Adrenal gland (tissue), 12 donors: ENCODE results near the gene POU2AF2. TPM values are rescaled to one million over a fixed set of nuclear protein-coding genes. Genes with fewer than 3 reads are reported as not detected.

Experiments used
- DNase-seq, 7 donors: peaks; one replicate each; pipeline ENCODE4 v3.0.0-alpha.2; 2019 to 2020
- H3K27ac ChIP-seq, 5 donors: fragments of 200-600 bp; sonication (generic) in 4 of 5; 1 replicate in 3 of 5; 2 replicates in 2 of 5; pipeline versions ENCODE4 v1.5.1 to v1.8.0; 2016 to 2020; ENCODE audit warnings: mild to moderate bottlenecking in 1 of 5
- H3K27me3 ChIP-seq: fragments of 200-600 bp; 2 replicates; pipeline ENCODE4 v1.8.0; 2021
- H3K36me3 ChIP-seq, 2 donors: fragments of 200-600 bp; replicated peaks in 1 of 2; 1 replicate in 1 of 2; 2 replicates in 1 of 2; pipeline versions ENCODE4 v1.5.1 to v1.8.0; 2018 to 2022
- H3K4me1 ChIP-seq, 2 donors: fragments of 200-600 bp; replicated peaks in 1 of 2; 1 replicate in 1 of 2; 2 replicates in 1 of 2; pipeline versions ENCODE4 v1.5.1 to v1.8.0; 2018 to 2021
- H3K4me3 ChIP-seq, 4 donors: fragments of 200-600 bp; sonication (generic) in 3 of 4; one replicate each; pipeline ENCODE4 v1.5.1; 2016 to 2018
- H3K9me3 ChIP-seq, 3 donors: fragments of 200-600 bp; sonication (generic) in 1 of 3; replicated peaks in 1 of 3; 1 replicate in 2 of 3; 2 replicates in 1 of 3; pipeline versions ENCODE4 v1.5.1 to v1.8.0; 2016 to 2021
- CTCF ChIP-seq, 6 experiments: fragments of 450-650 bp in 4 of 6; fragments of 200-600 bp in 2 of 6; sonication (generic) in 1 of 6; IDR thresholded peaks; 1 replicate in 5 of 6; 2 replicates in 1 of 6; pipeline versions ENCODE4 v1.5.1 to v1.8.0; 2016 to 2021; ENCODE audit warnings: antibody characterized with exemption in 6 of 6, mild to moderate bottlenecking in 2 of 6, moderate library complexity in 1 of 6
- POLR2A ChIP-seq, 2 donors: fragments of 450-650 bp; IDR thresholded peaks; one replicate each; pipeline ENCODE4 v1.6.1; 2017; ENCODE audit warnings: antibody characterized with exemption in 2 of 2, mild to moderate bottlenecking in 2 of 2, moderate library complexity in 1 of 2
- WGBS, 4 donors: extraction: QIAGEN DNeasy Blood & Tissue Kit in 2 of 4; methylation state at CpG; one replicate each; pipeline versions ENCODE4 v1.1.5 to v1.1.7; 2013 to 2017; 5-methylcytosine and 5-hydroxymethylcytosine counted together
- intact Hi-C, 2 donors: fragments of 100-400 bp; cut with DNase I; formaldehyde crosslinking; loops; one replicate each; pipeline versions ENCODE4 v1.14.1 to v1.15.0; 2022 to 2023
- polyA plus RNA-seq, 3 donors: library from polyadenylated mRNA; stranded (reverse); fragments of 200-250 nt in 2 of 3; fragments of 350-450 nt in 1 of 3; fragmentation: Illumina TruSeq in 1 of 3; extraction: RNeasy Lipid Tissue Mini Kit (QIAGEN cat#74804) in 1 of 3; gene quantifications; one replicate each; pipeline ENCODE4 v1.2.3, GENCODE V29; 2013 to 2014
- total RNA-seq, 9 donors: library from RNA; depleted of rRNA in 4 of 9; stranded (reverse); fragments of >200 nt in 4 of 9; fragments of 120-200 nt in 1 of 9; fragmentation: NEBNext Ultra II Directional in 1 of 9; extraction: Animal tissue kit (Norgen Biotek cat#: 25700) in 1 of 9; gene quantifications; one replicate each; pipeline versions ENCODE4 v1.1.0 to v1.2.4, GENCODE V29; 2013 to 2023
- donor health status: healthy with polysubstance abuse.
- donor health status: Bipolar disorder and iron deficiency.
- donor health status: DM: yes; HTN: yes; CAD: no.
- donor health status: DM: no; HTN: no; CAD: no.
- donor health status: DM: no; HTN: no; CAD: no.
- donor health status: DM: yes; HTN: yes; CAD: no.

POU2AF2 gene
- total and polyA plus RNA-seq, 12 donors: 0.13 TPM; not detected in 11

DNA sequence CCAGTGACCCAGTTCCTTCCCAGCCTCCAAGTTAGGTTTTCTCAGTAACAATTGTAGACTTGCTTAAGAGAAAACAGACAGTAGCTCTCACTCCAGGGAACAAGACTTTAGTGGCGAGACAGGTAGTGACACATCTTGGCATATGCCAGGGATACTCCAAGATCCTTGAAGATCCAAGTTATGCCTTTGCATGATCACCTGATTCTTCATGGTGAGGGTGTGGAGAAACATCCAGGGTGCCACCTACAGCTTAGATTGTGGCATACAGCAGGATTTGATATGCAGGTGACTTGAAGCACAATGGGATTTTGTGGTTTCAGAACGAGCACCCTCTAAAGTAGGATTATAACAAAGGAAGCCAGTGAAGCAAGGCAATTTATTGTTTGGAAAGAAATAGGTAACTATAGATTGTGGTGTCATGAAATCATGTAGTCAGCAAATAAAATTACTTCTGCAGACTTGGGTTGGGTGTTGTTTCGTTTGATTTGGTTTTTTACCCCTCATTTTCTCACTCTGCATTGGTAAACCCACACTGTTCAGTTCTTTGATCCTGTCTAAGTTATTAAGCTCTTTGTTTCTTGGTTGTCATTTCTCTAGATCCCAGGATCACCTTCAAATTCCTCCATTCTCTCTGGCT lies 62.1 kb downstream of the POU2AF2 start:
- TF ChIP-seq CTCF (IDR thresholded peaks at IDR 0.05): no peak
- TF ChIP-seq POLR2A (IDR thresholded peaks at IDR 0.05): no peak
- Histone ChIP-seq H3K4me3 (no peak overlapping the region), H3K9me3 (no peaks in the 10 kb centered on the region), H3K27me3 (no peaks in the 10 kb centered on the region), H3K27ac (no peak overlapping the region), H3K36me3 (no peaks in the 10 kb centered on the region), H3K4me1 (no peaks in the 10 kb centered on the region)
- intact Hi-C loops: no loop called here
- no peak for DNase-seq
- 83 to 93% (median 86%) methylated on average over 3 of the region's 3 CpGs for WGBS, 4 donors

DNA sequence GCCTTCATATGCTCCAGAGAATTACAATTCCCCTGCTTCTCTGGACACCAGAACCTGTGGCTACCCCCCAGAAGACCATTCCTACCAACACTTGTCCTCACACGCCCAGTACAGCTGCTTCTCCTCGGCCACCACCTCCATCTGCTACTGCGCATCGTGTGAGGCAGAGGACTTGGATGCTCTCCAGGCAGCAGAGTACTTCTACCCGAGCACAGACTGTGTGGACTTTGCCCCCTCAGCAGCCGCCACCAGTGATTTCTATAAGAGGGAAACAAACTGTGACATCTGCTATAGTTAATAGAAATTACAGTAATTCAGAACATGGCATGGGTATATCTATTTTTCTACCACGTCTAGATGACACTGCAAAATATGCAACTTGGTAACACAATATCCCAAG lies 62.6 kb downstream of the POU2AF2 start:
- no peak for DNase-seq
- 78 to 91% (median 83%) methylated on average over 5 to 7 of the region's 7 CpGs for WGBS, 4 donors
- H3K4me3 ChIP-seq: no peak overlapping the region
- no peaks in the 10 kb centered on the region for H3K27me3 ChIP-seq
- H3K9me3 ChIP-seq: no peaks in the 10 kb centered on the region
- intact Hi-C loops: no loop called here
- H3K4me1 ChIP-seq: no peaks in the 10 kb centered on the region
- no peak overlapping the region for H3K27ac ChIP-seq
- TF ChIP-seq CTCF (IDR thresholded peaks at IDR 0.05) (no peak), POLR2A (IDR thresholded peaks at IDR 0.05) (no peak)
- no peaks in the 10 kb centered on the region for H3K36me3 ChIP-seq

GRCh38 chr11:111309215-111309915 lies 63.8 kb downstream of the POU2AF2 start:
- Histone ChIP-seq H3K27me3 (no peaks in the 10 kb centered on the region), H3K9me3 (no peaks in the 10 kb centered on the region), H3K27ac (no peak overlapping the region), H3K36me3 (no peaks in the 10 kb centered on the region), H3K4me3 (no peak overlapping the region), H3K4me1 (no peaks in the 10 kb centered on the region)
- TF ChIP-seq CTCF (IDR thresholded peaks at IDR 0.05) (no peak), POLR2A (IDR thresholded peaks at IDR 0.05) (no peak)
- 67 to 86% (median 77%) methylated on average over 5 of the region's 5 CpGs for whole genome bisulfite sequencing, 4 donors
- no peak for DNase-seq
- intact Hi-C loops: no loop called here

DNA sequence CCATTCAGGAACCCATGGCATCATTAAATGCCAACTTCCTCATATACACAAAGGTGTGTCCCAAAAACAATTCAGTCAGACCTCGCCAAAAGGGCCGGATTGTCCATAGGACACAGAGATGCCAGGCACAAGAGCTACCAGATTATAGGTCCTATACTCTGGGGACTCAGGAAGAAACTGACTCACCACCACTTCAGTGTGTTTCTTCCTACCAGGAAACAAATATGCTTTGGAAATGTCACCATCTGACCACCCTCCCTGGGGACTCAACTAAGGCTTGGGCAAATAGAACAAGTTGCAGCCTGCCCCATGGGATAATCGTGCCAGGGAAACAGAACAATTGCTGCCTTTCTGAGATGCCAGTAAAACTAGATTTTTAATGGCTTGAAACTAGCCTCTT lies 64.6 kb downstream of the POU2AF2 start:
- H3K27me3 ChIP-seq: no peaks in the 10 kb centered on the region
- intact Hi-C loops: no loop called here
- whole genome bisulfite sequencing, 4 donors: 65 to 78% (median 69%) methylated on average over 3 of the region's 3 CpGs
- DNase-seq: no peak
- TF ChIP-seq CTCF (IDR thresholded peaks at IDR 0.05) (no peak), POLR2A (IDR thresholded peaks at IDR 0.05) (no peak)
- H3K4me1 ChIP-seq: no peaks in the 10 kb centered on the region
- no peak overlapping the region for H3K4me3 ChIP-seq
- no peaks in the 10 kb centered on the region for H3K36me3 ChIP-seq
- no peaks in the 10 kb centered on the region for H3K9me3 ChIP-seq
- H3K27ac ChIP-seq: no peak overlapping the region
